Jurkat, Clone E6-1 (cell line): ENCODE measurements around the gene NPPA.
A peak's percentile ranks its signal among the peaks of the same experiment; 100 is the strongest.

Source experiments
- DNase-seq: peaks from one replicate; pipeline ENCODE4 v3.0.0-alpha.2; 2011; ENCODE audit warnings: low read depth, low spot score
- H3K4me3 ChIP-seq: 2 replicates; pipeline ENCODE4 v1.5.1; 2011; ENCODE audit warnings: mild to moderate bottlenecking, low read length, control low read depth, moderate library complexity

Gene NPPA

GRCh38 chr1:11851180-11851579, 3.6 kb upstream of the NPPA start:
- DNase-seq = peak; percentile 87
- H3K4me3 ChIP-seq = peak overlapping the region; percentile 3; the same call in 1 of the 2 replicates

GRCh38 chr1:11850156-11850555, 2.6 kb upstream of the NPPA start:
- no peak for DNase-seq

GRCh38 chr1:11848373-11848700, 754 bp upstream of the NPPA start:
- H3K4me3 ChIP-seq = no peak overlapping the region
- no peak for DNase-seq

More at GRCh38 chr1:11850156-11850555, 2.6 kb upstream of the NPPA start:
- H3K4me3 ChIP-seq = no peak overlapping the region

- peak; percentile 49 for DNase-seq
These were observed 1.8 kb downstream of the NPPA start for GRCh38 chr1:11845641-11846335.

GRCh38 chr1:11842154-11843041, 5.2 kb downstream of the NPPA start:
- no peak overlapping the region for H3K4me3 ChIP-seq
- DNase-seq = peak; percentile 45

More at GRCh38 chr1:11845641-11846335, 1.8 kb downstream of the NPPA start:
- no peak overlapping the region for H3K4me3 ChIP-seq

- no peak overlapping the region for H3K4me3 ChIP-seq
- DNase-seq = no peak
These were observed 6.1 kb downstream of the NPPA start for GRCh38 chr1:11841245-11842153.

GRCh38 chr1:11839727-11840705, 7.6 kb downstream of the NPPA start:
- no peak for DNase-seq
- no peak overlapping the region for H3K4me3 ChIP-seq

- DNase-seq = peak; percentile 48
- H3K4me3 ChIP-seq = no peak overlapping the region
These were observed 9.0 kb downstream of the NPPA start for GRCh38 chr1:11838349-11839272.

- H3K4me3 ChIP-seq = no peak overlapping the region
- DNase-seq = no peak
These were observed 9.7 kb downstream of the NPPA start for GRCh38 chr1:11837767-11838348.

GRCh38 chr1:11836955-11837766, 10.4 kb downstream of the NPPA start:
- no peak overlapping the region for H3K4me3 ChIP-seq

GRCh38 chr1:11835441-11836225, 11.9 kb downstream of the NPPA start:
- no peak for DNase-seq
- H3K4me3 ChIP-seq = no peak overlapping the region

More at GRCh38 chr1:11836955-11837766, 10.4 kb downstream of the NPPA start:
- no peak for DNase-seq

- H3K4me3 ChIP-seq = no peak overlapping the region
- no peak for DNase-seq
These were observed 13.7 kb downstream of the NPPA start for GRCh38 chr1:11833900-11834299.

- no peak for DNase-seq
- H3K4me3 ChIP-seq = no peak overlapping the region
These were observed 14.1 kb downstream of the NPPA start for GRCh38 chr1:11833497-11833896.

GRCh38 chr1:11831945-11832725, 15.4 kb downstream of the NPPA start:
- DNase-seq = no peak

GRCh38 chr1:11828511-11828910, 19.1 kb downstream of the NPPA start:
- H3K4me3 ChIP-seq = no peak overlapping the region
- no peak for DNase-seq

More at GRCh38 chr1:11831945-11832725, 15.4 kb downstream of the NPPA start:
- H3K4me3 ChIP-seq = no peak overlapping the region
